Spinal cord (tissue), 4 donors: ENCODE measurements around the gene CCP110. TPM values are rescaled to one million over a fixed set of nuclear protein-coding genes. Genes with fewer than 3 reads are reported as not detected.

Source experiments
- polyA plus RNA-seq, 2 donors: library from polyadenylated mRNA; unstranded; fragments of 120-200 nt; gene quantifications; one replicate each; pipeline ENCODE4 v1.2.1, GENCODE V29; 2013; ENCODE audit not compliant: insufficient read length in 2 of 2
- total RNA-seq, 2 donors: library from RNA; depleted of rRNA in 1 of 2; stranded (reverse); fragments of 120-200 nt in 1 of 2; fragments of >200 nt in 1 of 2; gene quantifications; one replicate each; pipeline versions ENCODE4 v1.2.3 to v1.2.4, GENCODE V29; 2013 to 2014

The CCP110 gene
- total and polyA plus RNA-seq, 4 donors, result 24.5 to 78.1 (median 39.1) TPM

Other genes with a start within 250 kb of the CCP110 start
- gene CLEC19A, start 238.2 kb upstream of the CCP110 start, total RNA-seq, result under 1 TPM; 0.50 to 0.99 TPM
- under 1 TPM; 0.65 to 1.00 TPM for gene CLEC19A, start 238.2 kb upstream of the CCP110 start, polyA plus RNA-seq
- gene TMC5, start 106.1 kb upstream of the CCP110 start, total RNA-seq, result 1 to 10 TPM in 1 of 2 donors, under 1 TPM in 1; 0.20 to 2.4 TPM
- under 1 TPM; 0.38 TPM for gene TMC5, start 106.1 kb upstream of the CCP110 start, polyA plus RNA-seq
- gene GDE1, start 1.8 kb upstream of the CCP110 start, total RNA-seq, result 10 to 100 TPM; 65.2 to 93.5 TPM
- 100 to 1,000 TPM; 113 to 114 TPM for gene GDE1, start 1.8 kb upstream of the CCP110 start, polyA plus RNA-seq
- 10 to 100 TPM; 58.1 to 66.1 TPM for gene VPS35L, start 31.8 kb downstream of the CCP110 start, total RNA-seq
- 10 to 100 TPM; 61.5 to 67.3 TPM for gene VPS35L, start 31.8 kb downstream of the CCP110 start, polyA plus RNA-seq
- gene KNOP1, start 194.3 kb downstream of the CCP110 start, total RNA-seq, result 10 to 100 TPM; 11.0 to 32.5 TPM
- gene KNOP1, start 194.3 kb downstream of the CCP110 start, polyA plus RNA-seq, result 10 to 100 TPM; 31.3 to 33.2 TPM
- 10 to 100 TPM; 12.0 to 25.5 TPM for gene IQCK, start 194.3 kb downstream of the CCP110 start, total RNA-seq
- 10 to 100 TPM; 17.3 to 20.8 TPM for gene IQCK, start 194.3 kb downstream of the CCP110 start, polyA plus RNA-seq